Smooth muscle cell (in vitro differentiated cells): ENCODE results near the gene WDFY3. TPM values are rescaled to one million over a fixed set of nuclear protein-coding genes. Genes with fewer than 3 reads are reported as not detected.

Source experiments
- DNase-seq: peaks from one replicate; lab custom pipeline; 2025; ENCODE audit not compliant: unreplicated experiment; lab: John Stamatoyannopoulos, UW
- H2AFZ ChIP-seq: fragments of 200-600 bp; sonication (generic); 2 replicates; pipeline ENCODE4 v1.6.0; 2016; ENCODE audit warnings: antibody characterized with exemption, low read depth, mild to moderate bottlenecking
- H3F3A ChIP-seq: fragments of 200-600 bp; sonication (generic); 2 replicates; pipeline ENCODE4 v1.6.0; 2017; ENCODE audit warnings: antibody characterized with exemption, low read depth
- H3K27ac ChIP-seq: fragments of 200-600 bp; sonication (generic); 2 replicates; pipeline ENCODE4 v1.5.1; 2016; ENCODE audit warnings: low read depth, mild to moderate bottlenecking
- H3K27me3 ChIP-seq: fragments of 200-600 bp; sonication (generic); 2 replicates; pipeline ENCODE4 v1.6.1; 2016; ENCODE audit warnings: low read depth, mild to moderate bottlenecking
- H3K36me3 ChIP-seq: fragments of 200-600 bp; sonication (generic); 2 replicates; pipeline ENCODE4 v1.5.1; 2016; ENCODE audit warnings: low read depth
- H3K4me1 ChIP-seq: fragments of 200-600 bp; sonication (generic); 2 replicates; pipeline ENCODE4 v1.5.1; 2016; ENCODE audit warnings: low read depth
- H3K4me2 ChIP-seq: fragments of 200-600 bp; sonication (generic); 2 replicates; pipeline ENCODE4 v1.6.0; 2016; ENCODE audit warnings: mild to moderate bottlenecking
- H3K4me3 ChIP-seq: fragments of 200-600 bp; sonication (generic); 2 replicates; pipeline ENCODE4 v1.5.1; 2016; ENCODE audit warnings: mild to moderate bottlenecking
- H3K79me2 ChIP-seq: fragments of 200-600 bp; sonication (generic); 2 replicates; pipeline ENCODE4 v1.6.0; 2016; ENCODE audit warnings: low read depth, mild to moderate bottlenecking
- H3K9ac ChIP-seq: fragments of 200-600 bp; sonication (generic); 2 replicates; pipeline ENCODE4 v1.6.0; 2016; ENCODE audit warnings: low read depth
- H3K9me3 ChIP-seq: fragments of 200-600 bp; sonication (generic); replicated peaks from 2 replicates; pipeline ENCODE4 v1.5.1; 2016; ENCODE audit warnings: low read depth
- H4K20me1 ChIP-seq: fragments of 200-600 bp; sonication (generic); 2 replicates; pipeline ENCODE4 v1.6.0; 2016; ENCODE audit warnings: low read depth
- CTCF ChIP-seq: fragments of 200-600 bp; sonication (generic); IDR thresholded peaks from 2 replicates; pipeline ENCODE4 v1.5.1; 2017; ENCODE audit warnings: borderline replicate concordance, mild to moderate bottlenecking, antibody characterized with exemption; ENCODE audit not compliant: insufficient read depth, poor library complexity, severe bottlenecking
- WGBS: methylation state at CpG from one replicate; pipeline ENCODE4 v1.1.7; 2016; ENCODE audit warnings: low lambda C conversion rate; 5-methylcytosine and 5-hydroxymethylcytosine counted together
- polyA plus RNA-seq: library from polyadenylated mRNA; unstranded; fragments of >200 nt; fragmentation: Nextera tagmentation; extraction: Ambion mirVana; gene quantifications from 2 replicates; pipeline ENCODE4 v1.2.1, GENCODE V29; 2016
- total RNA-seq: library from RNA; depleted of rRNA; stranded (reverse); fragments of >200 nt; gene quantifications from 2 replicates; pipeline ENCODE4 v1.2.3, GENCODE V29; 2014

Gene WDFY3
- total and polyA plus RNA-seq, 2 experiments from 2014 or later, result 4.0 to 63.9 TPM

- no peak for TF ChIP-seq CTCF
- Histone ChIP-seq H3K9ac (no peak overlapping the region), H3K4me1 (no peaks in the 10 kb centered on the region), H3K27ac (no peak overlapping the region), H4K20me1 (peaks cover 88% of the 10 kb centered on the region), H2AFZ (no peak overlapping the region), H3K27me3 (no peaks in the 10 kb centered on the region), H3K4me2 (no peak overlapping the region), H3K4me3 (no peak overlapping the region), H3K9me3 (no peaks in the 10 kb centered on the region), H3K79me2 (peaks cover 98% of the 10 kb centered on the region), H3F3A (no peaks in the 10 kb centered on the region), H3K36me3 (no peaks in the 10 kb centered on the region)
- no peak for DNase-seq
- WGBS, result 69% methylated on average over 2 of the region's 2 CpGs
These were observed 18.4 kb downstream of the WDFY3 start for GRCh38 chr4:84948056-84948455.

GRCh38 chr4:84944947-84945346, 21.5 kb downstream of the WDFY3 start:
- H3F3A ChIP-seq, result no peaks in the 10 kb centered on the region
- no peaks in the 10 kb centered on the region for H3K27me3 ChIP-seq
- peaks cover 98% of the 10 kb centered on the region for H3K79me2 ChIP-seq
- no peak overlapping the region for H3K4me2 ChIP-seq
- whole genome bisulfite sequencing, result 76% methylated on average over 1 of the region's 1 CpG
- H4K20me1 ChIP-seq, result peaks cover 58% of the 10 kb centered on the region
- no peak for DNase-seq
- H3K9ac ChIP-seq, result no peak overlapping the region
- no peak for TF ChIP-seq CTCF
- H3K27ac ChIP-seq, result no peak overlapping the region
- H3K9me3 ChIP-seq, result peaks cover 15% of the 10 kb centered on the region
- H3K4me3 ChIP-seq, result no peak overlapping the region
- H3K36me3 ChIP-seq, result peaks cover 8% of the 10 kb centered on the region
- no peaks in the 10 kb centered on the region for H3K4me1 ChIP-seq
- H2AFZ ChIP-seq, result no peak overlapping the region

GRCh38 chr4:84940960-84941359, 25.5 kb downstream of the WDFY3 start:
- H3F3A ChIP-seq, result no peaks in the 10 kb centered on the region
- H3K4me1 ChIP-seq, result no peaks in the 10 kb centered on the region
- no peak overlapping the region for H2AFZ ChIP-seq
- no peak overlapping the region for H3K4me3 ChIP-seq
- TF ChIP-seq CTCF, result no peak
- no peak overlapping the region for H3K27ac ChIP-seq
- peaks cover 15% of the 10 kb centered on the region for H3K9me3 ChIP-seq
- peaks cover 8% of the 10 kb centered on the region for H3K36me3 ChIP-seq
- no peak for DNase-seq
- H3K9ac ChIP-seq, result no peak overlapping the region
- peaks cover 98% of the 10 kb centered on the region for H3K79me2 ChIP-seq
- H3K4me2 ChIP-seq, result no peak overlapping the region
- peaks cover 51% of the 10 kb centered on the region for H4K20me1 ChIP-seq
- no peaks in the 10 kb centered on the region for H3K27me3 ChIP-seq

- Histone ChIP-seq H3F3A (no peaks in the 10 kb centered on the region), H3K4me1 (no peaks in the 10 kb centered on the region), H3K4me3 (no peak overlapping the region), H4K20me1 (peaks cover 49% of the 10 kb centered on the region), H3K9ac (no peak overlapping the region), H3K27me3 (no peaks in the 10 kb centered on the region), H3K79me2 (peaks cover 98% of the 10 kb centered on the region), H3K36me3 (peaks cover 8% of the 10 kb centered on the region), H3K27ac (peak overlapping the region; percentile 61), H3K9me3 (peaks cover 15% of the 10 kb centered on the region), H3K4me2 (peak overlapping the region; percentile 42), H2AFZ (no peak overlapping the region)
- WGBS, result 97% methylated on average over 6 of the region's 6 CpGs
- TF ChIP-seq CTCF, result no peak
- no peak for DNase-seq
These were observed 27.4 kb downstream of the WDFY3 start for GRCh38 chr4:84939113-84939512.
